Measurements from ENCODE around the gene HSPA5.

The HSPA5 gene

GRCh38 chr9:125189011-125189360 is 52.2 kb downstream of the HSPA5 start:
- Histone ChIP-seq H3K4me1 (ENCODE audit: low read depth, poor library complexity, severe bottlenecking) (peaks cover 30% of the 10 kb centered on the region), H3K4me2 (peak overlapping the region; percentile 98), H3K27ac (peak overlapping the region; percentile 43), H3K4me3 (IDR thresholded peaks at IDR 0.05; ENCODE audit: insufficient read depth, low read depth, low read length) (peak overlapping the region; percentile 44), H3K9ac (peak overlapping the region; percentile 86), H3K27me3 (ENCODE audit: insufficient read depth, low read depth) (no peaks in the 10 kb centered on the region), H3K79me2 (ENCODE audit: insufficient read depth, low read depth) (peaks cover 55% of the 10 kb centered on the region), H3K36me3 (ENCODE audit: insufficient read depth) (no peaks in the 10 kb centered on the region), H4K20me1 (ENCODE audit: insufficient read depth) (no peaks in the 10 kb centered on the region), H2AFZ (ENCODE audit: low read depth) (peak overlapping the region; percentile 82)
- TF ChIP-seq, protein P1, sequence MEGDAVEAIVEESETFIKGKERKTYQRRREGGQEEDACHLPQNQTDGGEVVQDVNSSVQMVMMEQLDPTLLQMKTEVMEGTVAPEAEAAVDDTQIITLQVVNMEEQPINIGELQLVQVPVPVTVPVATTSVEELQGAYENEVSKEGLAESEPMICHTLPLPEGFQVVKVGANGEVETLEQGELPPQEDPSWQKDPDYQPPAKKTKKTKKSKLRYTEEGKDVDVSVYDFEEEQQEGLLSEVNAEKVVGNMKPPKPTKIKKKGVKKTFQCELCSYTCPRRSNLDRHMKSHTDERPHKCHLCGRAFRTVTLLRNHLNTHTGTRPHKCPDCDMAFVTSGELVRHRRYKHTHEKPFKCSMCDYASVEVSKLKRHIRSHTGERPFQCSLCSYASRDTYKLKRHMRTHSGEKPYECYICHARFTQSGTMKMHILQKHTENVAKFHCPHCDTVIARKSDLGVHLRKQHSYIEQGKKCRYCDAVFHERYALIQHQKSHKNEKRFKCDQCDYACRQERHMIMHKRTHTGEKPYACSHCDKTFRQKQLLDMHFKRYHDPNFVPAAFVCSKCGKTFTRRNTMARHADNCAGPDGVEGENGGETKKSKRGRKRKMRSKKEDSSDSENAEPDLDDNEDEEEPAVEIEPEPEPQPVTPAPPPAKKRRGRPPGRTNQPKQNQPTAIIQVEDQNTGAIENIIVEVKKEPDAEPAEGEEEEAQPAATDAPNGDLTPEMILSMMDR (conservative IDR thresholded peaks at IDR 0.05; ENCODE audit: low read depth, low read length) = no peak
